ENCODE data around the gene TOM1.
A peak's percentile ranks its signal among the peaks of the same experiment; 100 is the strongest.

TOM1 gene

DNA sequence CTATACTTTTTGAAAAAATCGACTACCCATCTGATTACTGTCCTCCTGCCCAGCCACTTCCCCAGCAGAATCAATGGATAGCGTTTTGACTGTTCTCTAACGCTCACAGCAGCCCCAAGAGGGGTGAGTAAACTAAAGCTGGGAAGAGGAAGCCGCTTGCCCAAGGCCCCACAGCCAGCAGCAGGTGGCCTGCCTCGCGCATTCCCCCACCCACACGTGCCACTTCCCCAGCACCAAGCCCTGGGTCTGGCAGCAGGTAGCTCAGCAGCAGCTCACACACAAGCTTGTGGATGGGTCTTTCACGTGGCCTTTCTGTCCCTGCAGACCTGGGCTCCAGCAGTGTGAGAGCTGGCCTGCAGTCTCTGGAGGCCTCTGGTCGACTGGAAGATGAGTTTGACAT, 34.3 kb downstream of the TOM1 start:
- H3K27ac ChIP-seq = no peak overlapping the region
- ChIA-PET CTCF (no interaction called here), POLR2A (ENCODE audit: low non-redundant PET) (no interaction called here)
- TF ChIP-seq, protein P1, sequence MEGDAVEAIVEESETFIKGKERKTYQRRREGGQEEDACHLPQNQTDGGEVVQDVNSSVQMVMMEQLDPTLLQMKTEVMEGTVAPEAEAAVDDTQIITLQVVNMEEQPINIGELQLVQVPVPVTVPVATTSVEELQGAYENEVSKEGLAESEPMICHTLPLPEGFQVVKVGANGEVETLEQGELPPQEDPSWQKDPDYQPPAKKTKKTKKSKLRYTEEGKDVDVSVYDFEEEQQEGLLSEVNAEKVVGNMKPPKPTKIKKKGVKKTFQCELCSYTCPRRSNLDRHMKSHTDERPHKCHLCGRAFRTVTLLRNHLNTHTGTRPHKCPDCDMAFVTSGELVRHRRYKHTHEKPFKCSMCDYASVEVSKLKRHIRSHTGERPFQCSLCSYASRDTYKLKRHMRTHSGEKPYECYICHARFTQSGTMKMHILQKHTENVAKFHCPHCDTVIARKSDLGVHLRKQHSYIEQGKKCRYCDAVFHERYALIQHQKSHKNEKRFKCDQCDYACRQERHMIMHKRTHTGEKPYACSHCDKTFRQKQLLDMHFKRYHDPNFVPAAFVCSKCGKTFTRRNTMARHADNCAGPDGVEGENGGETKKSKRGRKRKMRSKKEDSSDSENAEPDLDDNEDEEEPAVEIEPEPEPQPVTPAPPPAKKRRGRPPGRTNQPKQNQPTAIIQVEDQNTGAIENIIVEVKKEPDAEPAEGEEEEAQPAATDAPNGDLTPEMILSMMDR (conservative IDR thresholded peaks at IDR 0.05; ENCODE audit: low read depth) = no peak
- no peak for DNase-seq (ENCODE audit: low spot score)

DNA sequence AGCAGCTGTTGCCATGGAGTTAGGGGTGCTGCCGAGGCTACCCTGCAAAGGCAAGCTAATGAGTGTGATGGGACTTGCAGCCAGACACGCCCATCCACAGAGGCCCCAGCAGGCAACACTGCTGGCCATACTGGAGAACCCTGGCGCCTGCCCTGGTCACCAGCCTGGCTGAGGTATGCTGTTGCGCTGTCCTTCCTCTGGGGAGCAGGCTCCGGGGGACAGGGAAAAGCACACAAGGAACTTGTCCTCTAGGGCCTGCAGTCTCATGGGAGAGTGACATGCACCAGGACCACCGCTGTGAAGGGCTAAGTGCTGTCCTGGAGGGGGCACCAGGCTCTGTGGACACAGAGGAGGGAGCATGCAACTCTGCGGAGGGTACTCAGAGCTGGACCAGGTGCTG, 35.8 kb downstream of the TOM1 start:
- CTCF ChIA-PET = no interaction called here
- POLR2A ChIA-PET (ENCODE audit: low non-redundant PET) = no interaction called here
- TF ChIP-seq, protein P1 (conservative IDR thresholded peaks at IDR 0.05; ENCODE audit: low read depth) = no peak
- no peak for DNase-seq (ENCODE audit: low spot score)
- H3K27ac ChIP-seq = peak overlapping the region; percentile 9; the same call in 1 of the 2 replicates

DNA sequence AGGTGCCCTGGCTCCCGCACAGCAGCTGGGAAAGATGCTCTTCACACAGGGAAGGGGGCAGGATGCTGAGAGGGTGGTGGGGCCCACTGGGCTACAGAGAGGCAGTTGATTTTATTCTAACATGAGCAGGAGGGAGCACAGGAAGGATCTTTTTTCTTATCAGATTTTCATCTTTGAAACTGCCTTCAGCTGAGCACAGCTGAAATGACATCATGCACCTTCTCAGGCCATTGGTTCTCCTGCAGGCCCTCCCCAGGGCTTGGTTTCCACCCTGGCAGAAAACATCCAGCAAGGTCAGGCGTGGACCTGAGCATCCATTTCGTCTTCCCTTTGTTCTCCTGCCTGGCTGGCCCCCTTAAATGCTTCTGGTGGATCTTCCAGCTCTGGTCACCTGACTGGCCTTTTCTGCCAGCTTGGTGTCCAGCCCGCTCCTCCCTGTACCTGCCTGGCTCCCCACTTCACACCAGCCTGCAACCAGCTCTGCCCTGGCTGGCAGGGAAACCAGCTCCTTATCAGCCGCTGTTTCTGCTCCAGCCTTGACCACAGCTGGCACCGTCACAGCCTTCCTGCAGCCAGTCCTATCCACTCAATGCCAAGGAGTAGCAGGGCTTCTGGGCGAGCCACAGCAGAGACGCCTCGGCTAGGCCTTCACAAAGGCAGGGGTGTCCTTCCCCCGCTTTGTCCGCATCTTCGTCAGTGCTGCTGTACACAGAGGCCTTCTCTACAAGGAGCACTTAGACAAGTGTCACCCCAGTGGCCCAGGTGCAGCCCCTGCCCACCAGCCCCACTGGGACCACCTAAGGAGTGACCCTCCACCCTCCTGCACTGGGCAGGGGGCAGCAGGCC, 36.5 kb downstream of the TOM1 start:
- DNase-seq (ENCODE audit: low spot score) = no peak
- H3K27ac ChIP-seq = peak overlapping the region; percentile 9; the same call in 1 of the 2 replicates
- ChIA-PET POLR2A (ENCODE audit: low non-redundant PET) (no interaction called here), CTCF (no interaction called here)
- TF ChIP-seq, protein P1 (conservative IDR thresholded peaks at IDR 0.05; ENCODE audit: low read depth) = no peak

DNA sequence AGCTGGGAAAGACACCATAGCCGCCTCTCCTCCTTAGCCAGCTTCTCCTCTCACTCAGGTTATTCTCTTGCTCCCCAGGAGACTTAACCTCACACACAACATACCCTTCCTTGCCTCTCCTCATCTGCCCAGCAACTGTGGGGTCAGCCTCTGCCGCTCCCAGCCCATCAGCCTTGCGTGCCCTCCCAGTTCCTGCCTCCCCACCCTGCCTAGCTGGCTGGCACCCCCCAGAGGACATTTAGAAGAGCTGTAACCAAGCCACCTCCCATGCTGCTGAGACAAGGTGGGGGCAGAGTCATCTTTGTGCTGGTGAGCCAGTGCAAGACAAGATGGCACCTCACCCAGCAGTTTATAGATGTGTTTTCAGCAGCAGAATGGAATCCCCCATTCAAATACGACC, 38.2 kb downstream of the TOM1 start:
- POLR2A ChIA-PET (ENCODE audit: low non-redundant PET) = no interaction called here
- peak overlapping the region; percentile 18; the same call in 1 of the 2 replicates for H3K27ac ChIP-seq
- TF ChIP-seq, protein P1 (conservative IDR thresholded peaks at IDR 0.05; ENCODE audit: low read depth) = no peak
- CTCF ChIA-PET = no interaction called here
- DNase-seq (ENCODE audit: low spot score) = no peak

DNA sequence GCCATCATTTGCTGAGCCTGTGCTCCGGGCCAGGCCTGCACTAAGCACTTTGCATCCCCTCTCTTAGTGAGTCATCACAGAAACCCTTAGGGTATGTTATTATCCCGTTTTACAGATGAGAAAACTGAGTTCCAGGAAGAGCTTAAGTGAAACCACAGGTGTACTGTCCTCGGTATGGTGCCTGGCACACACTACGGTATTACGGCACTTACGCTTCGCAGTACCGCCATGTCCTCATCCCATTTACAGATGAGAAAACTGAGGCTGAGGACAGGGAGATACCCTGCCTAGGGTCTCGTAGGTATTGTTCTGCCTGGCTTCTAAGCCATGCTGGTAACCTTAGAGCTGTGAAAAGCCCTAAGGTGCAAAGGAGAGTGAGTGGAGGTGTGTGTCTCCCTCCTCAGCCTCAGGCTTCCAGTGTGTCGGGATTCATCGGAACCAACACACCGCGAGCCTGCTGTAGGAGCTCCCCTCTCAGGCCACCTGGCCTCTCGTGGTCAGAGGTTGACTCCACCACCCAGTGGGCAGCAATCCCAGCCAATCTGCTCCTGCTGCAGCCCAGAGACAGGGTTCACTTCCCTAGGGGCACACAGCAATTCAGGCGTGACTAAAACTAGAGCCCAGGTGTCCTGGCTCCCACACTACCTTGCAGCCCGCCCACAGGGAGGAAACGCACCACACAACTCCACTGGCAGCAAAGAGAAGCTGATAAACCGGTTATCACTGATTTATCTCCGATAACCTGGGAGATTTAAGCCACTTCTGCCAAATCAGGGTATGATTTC, 41.6 kb downstream of the TOM1 start:
- CTCF ChIA-PET = no interaction called here
- DNase-seq (ENCODE audit: low spot score) = no peak
- POLR2A ChIA-PET (ENCODE audit: low non-redundant PET) = interaction anchor here (0.5 kb wide), 1 partner anchor 39 kb away, joined by 3 read pairs; no protein-coding TSS in a partner anchor
- peak overlapping the region; percentile 48 for H3K27ac ChIP-seq
- TF ChIP-seq, protein P1 (conservative IDR thresholded peaks at IDR 0.05; ENCODE audit: low read depth) = no peak

DNA sequence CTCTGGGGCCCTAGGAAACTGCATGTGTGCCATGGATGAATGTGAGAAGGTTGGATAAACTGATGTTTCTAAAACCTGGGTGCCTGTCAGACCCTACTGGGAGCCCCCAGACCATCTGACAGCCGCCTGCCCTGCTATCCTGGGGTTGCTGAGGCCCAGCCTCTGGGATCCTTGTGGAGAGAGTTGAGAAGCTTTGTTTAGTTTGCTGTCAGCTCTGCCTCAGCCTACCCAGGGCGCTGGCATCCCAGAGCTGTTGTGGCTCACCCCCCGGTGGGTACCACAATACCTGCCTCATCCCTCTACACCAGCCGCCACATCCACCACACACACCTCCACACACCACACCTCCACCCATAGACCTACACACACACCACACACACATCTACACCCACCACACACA, 42.7 kb downstream of the TOM1 start:
- TF ChIP-seq, protein P1 (conservative IDR thresholded peaks at IDR 0.05; ENCODE audit: low read depth) = no peak
- CTCF ChIA-PET = no interaction called here
- DNase-seq (ENCODE audit: low spot score) = no peak
- peak overlapping the region; percentile 48 for H3K27ac ChIP-seq
- POLR2A ChIA-PET (ENCODE audit: low non-redundant PET) = no interaction called here

Data from RWPE1 (cell line).